ENCODE data around the gene SLC22A15. TPM values are rescaled to one million over a fixed set of nuclear protein-coding genes. Genes with fewer than 3 reads are reported as not detected.

Gene SLC22A15
- total RNA-seq, 4 donors from 2014 or later = 1.8 to 2.8 (median 2.3) TPM

DNA sequence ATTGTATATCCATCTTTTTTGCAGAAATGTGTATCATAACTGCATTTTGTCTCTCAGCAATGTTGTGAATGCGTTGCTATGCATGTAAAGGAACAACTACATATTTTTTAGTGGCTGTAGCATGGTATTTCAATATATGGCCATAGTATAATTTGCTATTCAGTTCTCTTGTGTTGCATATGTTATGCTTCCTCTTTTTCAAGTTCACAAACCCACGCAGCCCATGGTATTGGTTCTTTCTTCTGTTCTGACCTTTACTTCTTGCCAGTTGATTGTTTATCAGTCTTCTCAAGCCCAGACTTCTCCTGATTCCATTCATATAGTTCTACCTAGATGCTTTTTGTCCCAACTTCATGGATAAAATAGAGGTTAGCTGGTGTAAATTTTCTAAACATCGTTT is 6.1 kb downstream of the SLC22A15 start:
- H3K4me1 ChIP-seq = peaks cover 0 to 9% (median 1%) of the 10 kb centered on the region in 4 donors
- intact Hi-C loops (cut with DNase I) = no loop called here
- no peak overlapping the region for H3K4me3 ChIP-seq
- no peaks in the 10 kb centered on the region for H3K9me3 ChIP-seq
- no peak for TF ChIP-seq POLR2AphosphoS5 (IDR thresholded peaks at IDR 0.05)
- no peak for TF ChIP-seq EP300 (IDR thresholded peaks at IDR 0.05)
- no peak for TF ChIP-seq CTCF (IDR thresholded peaks at IDR 0.05)
- TF ChIP-seq POLR2A (IDR thresholded peaks at IDR 0.05; ENCODE audit: low read depth) = no peak
- no peak for DNase-seq (ENCODE audit: extremely low spot score)
- no peaks in the 10 kb centered on the region for H3K36me3 ChIP-seq
- H3K27me3 ChIP-seq = no peaks in the 10 kb centered on the region
- WGBS = 75% methylated on average over 3 of the region's 3 CpGs
- no peak overlapping the region for H3K27ac ChIP-seq (replicated peaks in 1 of 4)

GRCh38 chr1:115983584-115983983 is 7.3 kb downstream of the SLC22A15 start:
- H3K4me1 ChIP-seq = peaks cover 0 to 9% (median 0%) of the 10 kb centered on the region in 4 donors
- intact Hi-C loops (cut with DNase I) = no loop called here
- H3K4me3 ChIP-seq = no peak overlapping the region
- no peak for TF ChIP-seq CTCF (IDR thresholded peaks at IDR 0.05)
- TF ChIP-seq POLR2A (IDR thresholded peaks at IDR 0.05; ENCODE audit: low read depth) = no peak
- no peaks in the 10 kb centered on the region for H3K9me3 ChIP-seq
- no peak overlapping the region for H3K27ac ChIP-seq (replicated peaks in 1 of 4)
- WGBS = 83% methylated on average over 3 of the region's 3 CpGs
- H3K36me3 ChIP-seq = no peaks in the 10 kb centered on the region
- DNase-seq (ENCODE audit: extremely low spot score) = no peak
- H3K27me3 ChIP-seq = no peaks in the 10 kb centered on the region

- WGBS = 68% methylated on average over 3 of the region's 3 CpGs
- TF ChIP-seq POLR2AphosphoS5 (IDR thresholded peaks at IDR 0.05) = no peak
- no peak for TF ChIP-seq CTCF (IDR thresholded peaks at IDR 0.05)
- no peak for TF ChIP-seq EP300 (IDR thresholded peaks at IDR 0.05)
- TF ChIP-seq POLR2A (IDR thresholded peaks at IDR 0.05; ENCODE audit: low read depth) = no peak
- intact Hi-C loops (cut with DNase I) = no loop called here
- H3K27me3 ChIP-seq = no peaks in the 10 kb centered on the region
- H3K4me1 ChIP-seq = no peaks in the 10 kb centered on the region
- no peaks in the 10 kb centered on the region for H3K9me3 ChIP-seq
- H3K4me3 ChIP-seq = no peak overlapping the region
- no peak overlapping the region for H3K27ac ChIP-seq (replicated peaks in 1 of 4)
- H3K36me3 ChIP-seq = no peaks in the 10 kb centered on the region
- no peak for DNase-seq (ENCODE audit: extremely low spot score)
These were observed 11.3 kb downstream of the SLC22A15 start for GRCh38 chr1:115987623-115988022.

DNA sequence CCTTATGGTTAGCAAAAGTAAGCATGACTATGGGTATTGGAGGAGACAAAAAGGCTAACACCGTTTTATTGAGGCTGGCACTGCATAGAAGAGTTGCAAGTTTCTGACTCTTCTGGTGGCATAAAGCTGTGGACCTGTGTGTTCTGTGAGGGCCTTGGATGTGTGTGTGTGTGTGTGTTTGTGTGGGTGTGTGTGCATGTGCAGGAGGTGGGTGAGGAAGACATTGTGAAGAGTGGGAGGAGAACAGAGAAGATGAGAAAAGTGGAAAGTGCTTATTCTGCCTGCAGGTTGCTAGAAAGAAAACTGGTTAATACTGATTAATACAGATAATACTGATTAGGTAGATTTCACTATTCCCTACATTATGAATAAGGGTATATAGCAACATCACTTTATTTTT is 12.6 kb downstream of the SLC22A15 start:
- intact Hi-C loops (cut with DNase I) = no loop called here
- DNase-seq (ENCODE audit: extremely low spot score) = no peak

More for the DNA sequence above, 12.6 kb downstream of the SLC22A15 start:
- no peak for TF ChIP-seq POLR2A (IDR thresholded peaks at IDR 0.05; ENCODE audit: low read depth)
- no peak for TF ChIP-seq EP300 (IDR thresholded peaks at IDR 0.05)
- TF ChIP-seq CTCF (IDR thresholded peaks at IDR 0.05) = no peak
- Histone ChIP-seq H3K4me1 (no peaks in the 10 kb centered on the region), H3K4me3 (no peak overlapping the region), H3K27me3 (no peaks in the 10 kb centered on the region), H3K9me3 (no peaks in the 10 kb centered on the region), H3K27ac (replicated peaks in 1 of 4) (no peak overlapping the region), H3K36me3 (peaks cover 0 to 13% (median 2%) of the 10 kb centered on the region in 4 donors)
- 90% methylated on average over 1 of the region's 1 CpG for WGBS

Measured in esophagus muscularis mucosa (tissue), 4 donors.